HUES64 (cell line): ENCODE results near the gene NAALADL2.
"Not testable (repeated sequence)": the region's sequence is repeated elsewhere in the genome, so short reads cannot be mapped to it uniquely, and the experiment has no call there.

ENCODE experiments used
- H3K27ac ChIP-seq: 2 replicates; pipeline ENCODE4 v1.7.0; 2013; ENCODE audit warnings: low read depth, low read length, inconsistent platforms
- H3K27me3 ChIP-seq: 2 replicates; pipeline ENCODE4 v1.6.1; 2013; ENCODE audit warnings: mild to moderate bottlenecking, low read length; ENCODE audit not compliant: insufficient read depth
- H3K36me3 ChIP-seq: 2 replicates; pipeline ENCODE4 v1.6.1; 2013; ENCODE audit warnings: mild to moderate bottlenecking, low read length; ENCODE audit not compliant: insufficient read depth
- H3K4me1 ChIP-seq: 2 replicates; pipeline ENCODE4 v1.6.1; 2013; ENCODE audit warnings: mild to moderate bottlenecking, low read length, moderate library complexity; ENCODE audit not compliant: insufficient read depth
- H3K4me3 ChIP-seq: 2 replicates; pipeline ENCODE4 v1.5.1; 2013; ENCODE audit warnings: mild to moderate bottlenecking, low read length, moderate library complexity
- H3K9ac ChIP-seq: 2 replicates; pipeline ENCODE4 v1.6.1; 2013; ENCODE audit warnings: mild to moderate bottlenecking, low read depth, low read length
- H3K9me3 ChIP-seq: 2 replicates; pipeline ENCODE4 v1.6.1; 2013; ENCODE audit warnings: low read depth, low read length; ENCODE audit not compliant: insufficient read depth
- WGBS: fragments of 150-250, 120-280 bp; methylation state at CpG from one replicate; pipeline ENCODE4 v1.1.7; 2013; ENCODE audit warnings: missing lambda C conversion rate; 5-methylcytosine and 5-hydroxymethylcytosine counted together

Gene NAALADL2

GRCh38 chr3:175070946-175071345 lies 211.8 kb downstream of the NAALADL2 start:
- H3K4me3 ChIP-seq = no peak overlapping the region
- H3K9ac ChIP-seq = no peak overlapping the region
- no peaks in the 10 kb centered on the region for H3K9me3 ChIP-seq
- H3K4me1 ChIP-seq = no peaks in the 10 kb centered on the region
- H3K27ac ChIP-seq = no peak overlapping the region
- H3K36me3 ChIP-seq = no peaks in the 10 kb centered on the region
- 100% methylated on average over 1 of the region's 3 CpGs for WGBS
- H3K27me3 ChIP-seq = no peaks in the 10 kb centered on the region

DNA sequence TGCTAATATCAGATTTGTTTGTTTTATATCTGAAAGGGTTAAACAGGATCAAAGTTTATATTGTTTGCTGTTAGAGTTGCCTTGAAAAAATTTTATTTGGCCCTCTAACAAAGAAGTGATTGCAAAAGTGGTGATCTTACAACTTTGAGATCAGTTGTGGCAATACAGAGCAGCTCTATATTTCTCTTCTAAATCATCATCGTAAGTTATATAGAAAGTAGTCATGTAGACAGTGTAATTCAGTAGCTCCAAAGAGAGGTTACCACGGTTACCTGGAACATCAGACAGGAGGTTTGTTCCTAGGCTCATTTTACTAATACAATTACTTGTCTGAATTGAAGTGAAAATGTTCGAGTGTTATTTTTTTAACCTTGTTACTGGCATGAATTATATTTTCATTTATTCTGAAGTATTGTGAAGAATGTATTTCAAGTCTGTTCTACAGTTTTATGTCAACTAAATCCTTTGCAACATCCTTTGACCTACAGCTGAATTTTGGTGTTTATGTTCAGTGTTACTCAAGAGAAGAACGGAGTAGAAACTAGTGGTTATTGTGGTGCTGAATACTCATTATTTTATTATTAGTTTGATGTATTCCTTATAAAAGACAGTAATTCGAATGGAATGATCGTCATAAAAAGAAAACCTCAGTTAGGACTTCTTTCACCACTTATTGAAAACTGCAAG lies 214.2 kb downstream of the NAALADL2 start:
- H3K27me3 ChIP-seq = no peaks in the 10 kb centered on the region
- no peak overlapping the region for H3K27ac ChIP-seq
- 95% methylated on average over 2 of the region's 6 CpGs for WGBS
- H3K36me3 ChIP-seq = no peaks in the 10 kb centered on the region
- H3K4me1 ChIP-seq = no peaks in the 10 kb centered on the region
- H3K9me3 ChIP-seq = no peaks in the 10 kb centered on the region
- no peak overlapping the region for H3K4me3 ChIP-seq
- H3K9ac ChIP-seq = no peak overlapping the region

DNA sequence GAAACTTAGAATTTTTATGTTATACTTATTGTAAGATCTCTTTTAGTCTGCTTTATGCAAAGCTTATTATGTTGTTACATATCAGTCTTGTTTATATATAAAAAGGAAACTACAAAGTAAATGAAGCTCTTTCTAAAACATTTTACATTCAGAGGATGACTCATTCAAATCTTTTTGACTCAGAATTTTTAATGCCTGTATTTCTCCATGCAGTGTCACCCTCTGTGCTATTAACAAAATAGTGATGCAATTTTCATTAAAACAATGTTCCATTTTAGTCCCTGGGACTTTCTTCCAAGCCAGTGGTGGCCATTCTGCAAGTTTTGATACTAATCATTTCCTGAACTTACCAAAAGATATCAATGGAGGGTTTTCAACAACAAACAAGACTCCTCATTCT lies 216.1 kb downstream of the NAALADL2 start:
- Histone ChIP-seq H3K36me3 (no peaks in the 10 kb centered on the region), H3K9me3 (no peaks in the 10 kb centered on the region), H3K9ac (no peak overlapping the region), H3K4me3 (no peak overlapping the region), H3K4me1 (no peaks in the 10 kb centered on the region), H3K27ac (no peak overlapping the region), H3K27me3 (no peaks in the 10 kb centered on the region)

DNA sequence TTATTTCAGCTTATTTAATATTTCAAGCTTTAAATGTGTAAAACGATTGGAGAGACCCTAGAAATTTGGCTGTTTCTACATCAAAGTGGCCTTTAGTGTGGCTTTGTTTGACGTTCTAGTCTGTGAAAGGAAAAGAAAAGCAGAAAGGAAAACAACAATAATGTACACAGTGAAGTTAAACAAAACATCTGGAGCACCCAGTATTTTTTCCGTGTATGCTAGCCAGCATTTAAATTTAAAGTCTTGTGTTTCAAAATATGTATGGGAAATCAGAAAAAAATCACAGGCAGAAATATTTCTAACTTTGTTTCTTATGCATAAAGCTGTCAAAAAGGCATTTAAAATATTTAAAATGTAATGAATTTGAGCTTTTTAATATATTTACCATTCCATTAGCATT lies 218.1 kb downstream of the NAALADL2 start:
- WGBS = 89% methylated on average over 3 of the region's 3 CpGs
- Histone ChIP-seq H3K27me3 (no peaks in the 10 kb centered on the region), H3K4me1 (no peaks in the 10 kb centered on the region), H3K4me3 (no peak overlapping the region), H3K27ac (no peak overlapping the region), H3K36me3 (no peaks in the 10 kb centered on the region), H3K9ac (no peak overlapping the region), H3K9me3 (no peaks in the 10 kb centered on the region)

- no peaks in the 10 kb centered on the region for H3K4me1 ChIP-seq
- H3K27me3 ChIP-seq = no peaks in the 10 kb centered on the region
- no peaks in the 10 kb centered on the region for H3K36me3 ChIP-seq
- no peak overlapping the region for H3K27ac ChIP-seq
- H3K9me3 ChIP-seq = no peaks in the 10 kb centered on the region
- H3K9ac ChIP-seq = no peak overlapping the region
- no peak overlapping the region for H3K4me3 ChIP-seq
Measured at GRCh38 chr3:175082631-175083030, 223.5 kb downstream of the NAALADL2 start.

DNA sequence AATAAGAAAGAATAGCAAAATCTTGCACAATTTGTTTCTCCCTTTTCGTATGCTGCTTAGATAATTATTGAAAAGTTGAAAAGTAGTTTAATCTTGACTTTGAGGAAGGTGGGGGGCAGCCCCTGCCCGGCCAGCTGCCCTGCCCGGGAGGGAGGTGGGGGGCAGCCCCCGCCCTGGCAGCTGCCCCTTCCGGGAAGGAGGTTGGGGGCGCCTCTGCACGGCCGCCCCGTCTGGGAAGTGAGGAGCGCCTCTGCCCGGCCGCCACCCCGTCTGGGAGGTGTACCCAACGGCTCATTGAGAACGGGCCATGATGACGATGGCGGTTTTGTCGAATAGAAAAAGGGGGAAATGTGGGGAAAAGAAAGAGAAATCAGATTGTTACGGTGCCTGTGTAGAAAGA lies 228.0 kb downstream of the NAALADL2 start:
- H3K9me3 ChIP-seq, H3K36me3 ChIP-seq, H3K27ac ChIP-seq, H3K4me3 ChIP-seq, H3K9ac ChIP-seq, H3K27me3 ChIP-seq, H3K4me1 ChIP-seq: not testable (repeated sequence)
- 87% methylated on average over 18 of the region's 19 CpGs for WGBS

DNA sequence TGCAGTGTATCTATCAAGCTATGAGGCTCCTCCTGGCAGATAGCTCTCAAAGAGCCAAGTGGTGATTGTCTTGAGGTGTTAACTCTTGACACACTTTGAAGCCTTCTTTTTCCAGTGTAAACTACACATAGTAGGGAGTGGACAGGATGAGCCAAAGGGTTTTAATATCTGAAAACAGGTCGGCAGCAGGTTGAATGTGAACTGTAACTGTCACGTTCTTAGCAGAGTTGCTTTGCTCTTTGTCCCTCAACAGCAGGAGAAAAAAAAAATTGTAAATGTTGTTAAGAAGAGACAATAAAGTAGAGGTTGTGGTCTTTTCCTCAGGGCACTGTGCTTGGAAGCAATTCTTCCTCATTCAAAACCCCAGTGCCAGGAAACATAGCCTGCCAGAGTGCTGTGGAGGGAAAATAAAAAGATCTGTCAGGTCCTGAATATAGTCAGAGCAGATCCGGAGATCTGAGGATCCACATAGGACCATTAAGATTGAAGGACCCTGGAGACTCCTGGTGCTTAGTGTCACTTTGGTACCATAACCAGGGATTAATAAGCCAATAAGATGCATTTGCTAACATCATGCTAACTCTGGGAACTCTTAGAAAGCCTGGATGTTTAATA lies 229.7 kb downstream of the NAALADL2 start:
- Histone ChIP-seq H3K27ac (no peak overlapping the region), H3K36me3 (no peaks in the 10 kb centered on the region), H3K9me3 (no peaks in the 10 kb centered on the region), H3K4me1 (no peaks in the 10 kb centered on the region), H3K4me3 (no peak overlapping the region), H3K27me3 (no peaks in the 10 kb centered on the region), H3K9ac (no peak overlapping the region)
- WGBS = 89% methylated on average over 3 of the region's 3 CpGs

DNA sequence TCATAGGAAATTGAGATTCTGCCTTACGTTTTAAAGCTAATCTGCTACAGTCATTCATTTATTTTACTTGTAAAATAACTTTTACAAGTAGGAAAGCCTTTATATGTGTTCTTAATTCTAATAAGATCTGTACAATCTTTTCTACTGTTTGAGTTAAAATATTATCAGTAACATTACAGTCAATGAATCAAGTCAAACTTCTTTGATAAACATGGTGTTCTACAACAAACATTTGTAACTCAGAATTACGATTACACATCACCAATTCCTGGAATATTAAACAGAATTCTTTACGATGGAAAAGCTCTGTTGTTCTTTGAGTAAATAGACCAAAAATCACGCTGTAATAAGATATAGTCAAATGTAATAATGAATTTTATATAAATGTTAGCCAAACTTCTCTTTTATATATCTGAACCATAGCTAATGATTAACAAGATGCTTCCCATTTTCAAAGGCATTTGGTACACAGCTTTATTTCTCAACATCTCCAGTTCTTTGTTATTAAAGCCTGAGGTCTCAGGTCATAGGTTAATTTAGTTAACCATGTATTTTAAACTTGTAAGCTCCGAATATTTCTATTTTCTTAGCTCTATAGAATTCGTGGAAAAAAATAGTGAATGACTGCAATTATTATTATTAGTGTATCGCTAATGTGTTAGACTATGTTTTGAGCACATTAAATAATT lies 232.4 kb downstream of the NAALADL2 start:
- H3K36me3 ChIP-seq = no peaks in the 10 kb centered on the region
- H3K27ac ChIP-seq = no peak overlapping the region
- H3K9ac ChIP-seq = no peak overlapping the region
- H3K4me3 ChIP-seq = no peak overlapping the region
- no peaks in the 10 kb centered on the region for H3K9me3 ChIP-seq
- 100% methylated on average over 4 of the region's 7 CpGs for WGBS
- no peaks in the 10 kb centered on the region for H3K4me1 ChIP-seq
- no peaks in the 10 kb centered on the region for H3K27me3 ChIP-seq

DNA sequence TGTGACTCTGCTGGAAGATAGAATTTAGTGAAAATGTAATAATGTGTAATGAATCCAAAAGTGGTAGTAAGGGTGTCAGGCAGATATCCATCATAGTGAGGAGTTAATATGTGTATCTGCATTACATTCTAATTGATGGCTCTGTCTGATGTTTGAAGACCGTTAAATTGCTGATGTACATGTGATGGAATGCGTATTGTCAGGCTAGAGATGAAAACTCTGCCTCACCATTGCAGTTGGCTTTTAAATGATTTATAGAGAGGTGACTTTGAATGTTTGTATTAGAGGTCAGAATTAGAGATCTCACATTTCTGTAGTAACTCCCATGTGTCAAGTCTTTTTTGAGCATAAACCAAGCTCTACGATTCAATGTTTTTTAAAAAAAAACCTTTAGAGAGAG lies 234.6 kb downstream of the NAALADL2 start:
- 92% methylated on average over 2 of the region's 3 CpGs for WGBS
- Histone ChIP-seq H3K4me3 (no peak overlapping the region), H3K36me3 (no peaks in the 10 kb centered on the region), H3K9me3 (no peaks in the 10 kb centered on the region), H3K4me1 (no peaks in the 10 kb centered on the region), H3K27ac (no peak overlapping the region), H3K9ac (no peak overlapping the region), H3K27me3 (no peaks in the 10 kb centered on the region)

DNA sequence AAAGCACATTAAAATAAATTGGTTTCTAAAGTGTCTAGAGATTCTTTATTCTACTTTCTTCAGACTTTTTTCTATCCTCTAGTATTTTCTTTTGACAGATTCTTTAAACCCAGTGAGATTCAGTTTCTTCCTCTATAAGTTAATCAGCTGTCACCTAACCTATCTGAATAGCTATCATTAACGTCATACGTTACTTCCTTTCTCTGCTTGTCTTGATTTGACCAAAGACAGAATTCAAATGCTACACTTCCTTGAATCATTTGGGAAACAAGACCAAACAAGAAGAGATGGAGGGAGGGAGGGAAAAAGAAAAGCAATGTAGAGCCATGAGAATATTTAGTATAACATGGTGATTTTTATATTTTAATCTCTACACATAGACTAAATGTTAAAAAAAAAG lies 235.2 kb downstream of the NAALADL2 start:
- H3K27me3 ChIP-seq = no peaks in the 10 kb centered on the region
- 98% methylated on average over 2 of the region's 2 CpGs for WGBS
- no peaks in the 10 kb centered on the region for H3K4me1 ChIP-seq
- no peak overlapping the region for H3K9ac ChIP-seq
- no peaks in the 10 kb centered on the region for H3K9me3 ChIP-seq
- no peaks in the 10 kb centered on the region for H3K36me3 ChIP-seq
- H3K27ac ChIP-seq = no peak overlapping the region
- no peak overlapping the region for H3K4me3 ChIP-seq

GRCh38 chr3:175098644-175099043 lies 239.5 kb downstream of the NAALADL2 start:
- Histone ChIP-seq H3K4me1 (no peaks in the 10 kb centered on the region), H3K9me3 (no peaks in the 10 kb centered on the region), H3K9ac (no peak overlapping the region), H3K27me3 (no peaks in the 10 kb centered on the region), H3K27ac (no peak overlapping the region), H3K36me3 (no peaks in the 10 kb centered on the region), H3K4me3 (no peak overlapping the region)
- 88% methylated on average over 1 of the region's 1 CpG for WGBS
